OCI-LY1 (cell line): ENCODE measurements around the gene PRAMEF12.

Experiments used
- H2AFZ ChIP-seq: fragments of 200-600 bp; sonication (generic), shearing (Covaris generic); 2 replicates; pipeline ENCODE4 v1.6.0; 2014; ENCODE audit warnings: antibody characterized with exemption, mild to moderate bottlenecking, low read length
- H3F3A ChIP-seq: fragments of 200-600 bp; sonication (generic), shearing (Covaris generic); 2 replicates; pipeline ENCODE4 v1.6.0; 2014; ENCODE audit warnings: mild to moderate bottlenecking, antibody characterized with exemption, low read length, moderate library complexity; ENCODE audit not compliant: insufficient read depth
- H3K27ac ChIP-seq: fragments of 200-600 bp; sonication (generic); 2 replicates; pipeline ENCODE4 v1.5.1; 2014; ENCODE audit warnings: low read length, mixed run types, mild to moderate bottlenecking, low read depth; ENCODE audit not compliant: poor library complexity, severe bottlenecking
- H3K27me3 ChIP-seq: fragments of 200-600 bp; sonication (generic); 2 replicates; pipeline ENCODE4 v1.6.0; 2014; ENCODE audit warnings: antibody characterized with exemption, mild to moderate bottlenecking, low read length, moderate library complexity; ENCODE audit not compliant: insufficient read depth
- H3K36me3 ChIP-seq: fragments of 200-600 bp; sonication (generic); 2 replicates; pipeline ENCODE4 v1.6.1; 2014; ENCODE audit warnings: mild to moderate bottlenecking, antibody characterized with exemption, low read length, moderate library complexity, mixed read lengths; ENCODE audit not compliant: insufficient read depth
- H3K4me1 ChIP-seq: fragments of 200-600 bp; sonication (generic); 2 replicates; pipeline ENCODE4 v1.5.1; 2014; ENCODE audit warnings: mild to moderate bottlenecking, low read length, moderate library complexity; ENCODE audit not compliant: insufficient read depth, severe bottlenecking
- H3K4me2 ChIP-seq: fragments of 200-600 bp; sonication (generic), shearing (Covaris generic); 2 replicates; pipeline ENCODE4 v1.6.1; 2014; ENCODE audit warnings: low read length
- H3K4me3 ChIP-seq: fragments of 200-600 bp; sonication (generic); 2 replicates; pipeline ENCODE4 v1.5.1; 2014; ENCODE audit warnings: low read length, low read depth, mild to moderate bottlenecking, mixed read lengths; ENCODE audit not compliant: poor library complexity, severe bottlenecking
- H3K79me2 ChIP-seq: fragments of 200-600 bp; shearing (Covaris generic); 2 replicates; pipeline ENCODE4 v1.6.1; 2016; ENCODE audit warnings: mixed run types, low read length, mixed read lengths; ENCODE audit not compliant: insufficient read depth
- H3K9ac ChIP-seq: fragments of 200-600 bp; sonication (generic), shearing (Covaris generic); 2 replicates; pipeline ENCODE4 v1.6.1; 2014; ENCODE audit warnings: mild to moderate bottlenecking, low read length, mixed read lengths
- H3K9me2 ChIP-seq: fragments of 200-600 bp; sonication (generic), shearing (Covaris generic); 2 replicates; pipeline ENCODE4 v1.6.1; 2014; ENCODE audit warnings: low read depth, mild to moderate bottlenecking, low read length, mixed read lengths
- H3K9me3 ChIP-seq: fragments of 200-600 bp; shearing (Covaris generic); 2 replicates; pipeline ENCODE4 v1.6.1; 2014; ENCODE audit warnings: low read length, mixed read lengths
- H4K20me1 ChIP-seq: fragments of 200-600 bp; sonication (generic), shearing (Covaris generic); 2 replicates; pipeline ENCODE4 v1.6.0; 2016; ENCODE audit warnings: mild to moderate bottlenecking, low read length; ENCODE audit not compliant: insufficient read depth
- EZH2 ChIP-seq: fragments of 200-600 bp; sonication (generic), shearing (Covaris generic); IDR thresholded peaks from 2 replicates; pipeline ENCODE4 v1.8.0; 2017; ENCODE audit warnings: borderline replicate concordance, mixed run types, mild to moderate bottlenecking, antibody characterized with exemption, low read length, moderate library complexity, mixed read lengths
- TF ChIP-seq, protein P1 (sequence below): fragments of 200-600 bp; sonication (generic), shearing (Covaris generic); IDR thresholded peaks from 2 replicates; pipeline ENCODE4 v1.5.1; 2017; ENCODE audit warnings: mild to moderate bottlenecking, antibody characterized with exemption, low read length, moderate library complexity, mixed read lengths

The PRAMEF12 gene

DNA sequence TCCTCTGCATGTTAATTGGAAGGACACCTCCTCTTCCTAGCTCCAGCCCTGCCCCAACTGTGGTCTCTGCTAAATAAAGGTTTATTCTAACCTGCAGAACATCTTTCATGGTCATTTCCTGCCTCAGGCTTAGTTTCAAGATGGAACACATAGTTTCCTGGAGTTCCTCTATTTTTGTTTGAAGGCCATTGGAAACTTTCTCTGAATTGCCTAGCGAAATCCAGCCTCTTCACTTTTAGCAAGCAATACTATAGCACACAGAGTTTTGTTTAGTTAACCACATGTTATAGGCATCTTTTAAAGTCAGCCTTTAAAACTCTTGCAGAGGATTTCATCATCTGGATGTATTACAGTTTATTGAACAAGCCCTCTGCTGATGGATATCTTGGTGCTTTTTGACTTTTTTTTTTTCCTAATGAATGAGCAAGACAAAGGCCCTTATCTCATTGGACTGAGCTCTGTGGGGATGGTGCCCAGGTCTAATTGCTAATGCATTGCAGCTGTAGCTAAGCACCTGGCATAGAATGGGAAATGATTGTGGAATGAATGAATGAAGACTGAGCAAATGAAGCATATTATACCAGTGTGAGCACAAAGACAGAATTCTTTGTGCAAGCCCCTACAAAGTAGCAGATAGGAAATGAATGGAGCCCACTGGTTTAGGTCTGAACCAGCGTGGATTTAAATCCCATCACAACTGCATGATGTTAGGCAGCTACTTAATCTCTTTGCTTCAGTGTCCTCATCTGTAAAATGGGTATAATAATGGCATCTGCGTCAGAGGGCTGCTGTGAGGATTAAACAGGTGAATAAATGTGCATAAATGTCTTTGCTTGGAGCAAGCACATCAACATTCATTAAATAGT lies 28.2 kb upstream of the PRAMEF12 start:
- Histone ChIP-seq H3K36me3 (no peaks in the 10 kb centered on the region), H3K4me1 (no peaks in the 10 kb centered on the region), H3K27me3 (no peaks in the 10 kb centered on the region), H3F3A (no peaks in the 10 kb centered on the region), H3K79me2 (no peaks in the 10 kb centered on the region), H3K4me3 (no peak overlapping the region), H2AFZ (no peak overlapping the region), H3K4me2 (no peak overlapping the region), H3K9me3 (no peaks in the 10 kb centered on the region), H3K9ac (no peak overlapping the region), H3K9me2 (no peaks in the 10 kb centered on the region), H4K20me1 (no peaks in the 10 kb centered on the region), H3K27ac (no peak overlapping the region)
- TF ChIP-seq EZH2 = no peak
- TF ChIP-seq, protein P1, sequence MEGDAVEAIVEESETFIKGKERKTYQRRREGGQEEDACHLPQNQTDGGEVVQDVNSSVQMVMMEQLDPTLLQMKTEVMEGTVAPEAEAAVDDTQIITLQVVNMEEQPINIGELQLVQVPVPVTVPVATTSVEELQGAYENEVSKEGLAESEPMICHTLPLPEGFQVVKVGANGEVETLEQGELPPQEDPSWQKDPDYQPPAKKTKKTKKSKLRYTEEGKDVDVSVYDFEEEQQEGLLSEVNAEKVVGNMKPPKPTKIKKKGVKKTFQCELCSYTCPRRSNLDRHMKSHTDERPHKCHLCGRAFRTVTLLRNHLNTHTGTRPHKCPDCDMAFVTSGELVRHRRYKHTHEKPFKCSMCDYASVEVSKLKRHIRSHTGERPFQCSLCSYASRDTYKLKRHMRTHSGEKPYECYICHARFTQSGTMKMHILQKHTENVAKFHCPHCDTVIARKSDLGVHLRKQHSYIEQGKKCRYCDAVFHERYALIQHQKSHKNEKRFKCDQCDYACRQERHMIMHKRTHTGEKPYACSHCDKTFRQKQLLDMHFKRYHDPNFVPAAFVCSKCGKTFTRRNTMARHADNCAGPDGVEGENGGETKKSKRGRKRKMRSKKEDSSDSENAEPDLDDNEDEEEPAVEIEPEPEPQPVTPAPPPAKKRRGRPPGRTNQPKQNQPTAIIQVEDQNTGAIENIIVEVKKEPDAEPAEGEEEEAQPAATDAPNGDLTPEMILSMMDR = no peak

DNA sequence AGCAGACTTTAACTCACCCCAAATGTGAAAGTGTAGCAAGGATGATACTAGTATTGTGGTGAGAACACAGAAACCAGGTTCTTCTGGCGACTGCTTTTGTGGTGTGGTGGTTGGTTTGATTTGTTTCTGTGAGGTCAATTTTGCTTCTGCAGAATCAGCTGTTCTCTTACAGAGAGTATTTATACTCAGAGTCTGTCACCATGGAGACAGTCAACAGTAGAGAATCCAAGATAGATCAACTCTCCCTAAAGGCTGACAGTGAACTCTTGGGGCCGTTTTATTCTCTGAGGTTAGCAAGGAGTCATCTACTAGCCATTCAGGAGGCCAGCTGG lies 27.6 kb upstream of the PRAMEF12 start, which contains the start of gene CFAP107:
Gene CFAP107, plus strand, starts transcription at position 209 of the 332 bp plus-strand sequence. CDS start 231 bp downstream, outside the sequence.
- Histone ChIP-seq H3K4me1 (no peaks in the 10 kb centered on the region), H3K79me2 (no peaks in the 10 kb centered on the region), H3K4me3 (no peak within 1 kb of the TSS), H3K9me3 (no peaks in the 10 kb centered on the region), H3K36me3 (no peaks in the 10 kb centered on the region), H3K27me3 (no peaks in the 10 kb centered on the region), H3K27ac (no peak within 1 kb of the TSS), H4K20me1 (no peaks in the 10 kb centered on the region), H2AFZ (no peak within 1 kb of the TSS), H3K9ac (no peak within 1 kb of the TSS), H3F3A (no peaks in the 10 kb centered on the region), H3K9me2 (no peaks in the 10 kb centered on the region), H3K4me2 (no peak within 1 kb of the TSS)
- TF ChIP-seq, protein P1 = no peak
- TF ChIP-seq EZH2 = no peak

DNA sequence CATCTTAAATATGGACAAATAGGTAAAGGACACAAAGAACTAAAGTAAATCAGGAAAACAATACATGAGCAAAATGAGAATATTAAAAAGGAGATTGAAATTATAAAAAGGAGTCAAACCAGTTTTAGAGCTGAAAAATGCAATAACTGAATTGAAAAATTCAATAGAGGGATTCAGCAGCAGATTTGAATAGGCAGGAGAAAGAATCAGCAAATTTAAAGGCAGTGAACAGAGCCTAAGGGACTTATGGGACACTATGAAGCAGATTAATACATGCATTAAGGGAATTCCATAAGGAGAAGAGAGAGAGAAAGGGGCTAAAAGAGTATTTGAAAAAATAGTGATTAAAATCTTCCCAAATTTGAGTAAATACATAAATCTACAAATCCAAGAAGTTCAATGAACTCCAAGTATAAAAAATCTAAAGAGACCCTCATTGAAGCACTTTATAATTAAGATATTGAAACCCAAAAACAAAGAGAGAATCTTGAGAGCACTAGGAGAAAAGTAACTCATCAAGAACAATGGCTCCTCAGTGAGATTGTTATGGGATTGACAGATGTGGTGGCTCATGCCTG lies 24.7 kb upstream of the PRAMEF12 start:
- Histone ChIP-seq H3K4me3 (no peak overlapping the region), H3K79me2 (no peaks in the 10 kb centered on the region), H3K4me2 (no peak overlapping the region), H3K9ac (no peak overlapping the region), H3K36me3 (no peaks in the 10 kb centered on the region), H3K27ac (no peak overlapping the region), H2AFZ (no peak overlapping the region), H3K27me3 (no peaks in the 10 kb centered on the region), H3K4me1 (no peaks in the 10 kb centered on the region), H3K9me3 (no peaks in the 10 kb centered on the region), H4K20me1 (no peaks in the 10 kb centered on the region), H3F3A (no peaks in the 10 kb centered on the region), H3K9me2 (no peaks in the 10 kb centered on the region)
- TF ChIP-seq, protein P1 = no peak
- TF ChIP-seq EZH2 = no peak
